Left lung (tissue), 10 donors: ENCODE measurements around the gene RAP2A. TPM values are rescaled to one million over a fixed set of nuclear protein-coding genes. Genes with fewer than 3 reads are reported as not detected.

ENCODE experiments used
- ATAC-seq: fragments of 200-7000 bp; cut with Tn5 transposase; one replicate; pipeline ENCODE4 v1.9.1; 2020; ENCODE audit warnings: moderate library complexity
- DNase-seq, 4 donors: peaks; one replicate each; pipeline ENCODE4 v3.0.0-alpha.2; 2013 to 2020
- H3K27ac ChIP-seq, 2 donors: fragments of 200-600 bp; sonication (generic) in 1 of 2; one replicate each; pipeline versions ENCODE4 v1.5.0 to v1.8.0; 2020 to 2021
- H3K27me3 ChIP-seq, 2 donors: fragments of 200-600 bp; sonication (generic) in 1 of 2; one replicate each; pipeline versions ENCODE4 v1.5.0 to v1.8.0; 2020 to 2021
- H3K36me3 ChIP-seq, 2 donors: fragments of 200-600 bp; sonication (generic) in 1 of 2; one replicate each; pipeline versions ENCODE4 v1.5.0 to v1.8.0; 2020 to 2021
- H3K4me1 ChIP-seq, 2 donors: fragments of 200-600 bp; one replicate each; pipeline ENCODE4 v1.8.0; 2021
- H3K4me3 ChIP-seq, 2 donors: fragments of 200-600 bp; sonication (generic) in 1 of 2; one replicate each; pipeline versions ENCODE4 v1.5.0 to v1.8.0; 2020 to 2021; ENCODE audit warnings: mild to moderate bottlenecking in 1 of 2
- H3K9me3 ChIP-seq, 2 donors: fragments of 200-600 bp; sonication (generic) in 1 of 2; one replicate each; pipeline versions ENCODE4 v1.5.0 to v1.8.0; 2020 to 2021
- intact Hi-C, 2 donors: fragments of 100-400 bp; cut with DNase I; formaldehyde crosslinking; loops; one replicate each; pipeline versions ENCODE4 v1.11.2 to v1.14.2; 2022
- polyA plus RNA-seq, 6 donors: library from polyadenylated mRNA; unstranded; fragments of 120-200 nt; gene quantifications; one replicate each; pipeline ENCODE4 v1.2.1, GENCODE V29; 2013; ENCODE audit not compliant: insufficient read length in 6 of 6
- total RNA-seq, 2 donors: library from RNA; stranded (reverse); fragmentation: NEBNext Ultra II Directional; extraction: Animal tissue kit (Norgen Biotek cat#: 25700); gene quantifications; one replicate each; pipeline ENCODE4 v1.2.1, GENCODE V29; 2021
- TF ChIP-seq, protein P1 (sequence below), 2 donors: fragments of 200-600 bp; sonication (generic) in 1 of 2; IDR thresholded peaks; one replicate each; pipeline versions ENCODE4 v1.5.0 to v1.8.0; 2021; ENCODE audit warnings: antibody characterized with exemption in 2 of 2
- donor health status: DM: no; HTN: yes; CAD: no.
- donor health status: DM: no; HTN: no; CAD: no.

The RAP2A gene
- total and polyA plus RNA-seq, 8 donors, result 44.7 to 53.5 (median 49.1) TPM

GRCh38 chr13:97468331-97468730 lies 34.4 kb downstream of the RAP2A start:
- no peaks in the 10 kb centered on the region for H3K27me3 ChIP-seq
- H3K36me3 ChIP-seq, result peaks cover 0 to 13% of the 10 kb centered on the region in 2 donors
- intact Hi-C loops, result no loop called here
- DNase-seq (peak in 2 of 4 donors; percentile 78 to 84), ATAC-seq (no peak)
- H3K27ac ChIP-seq, result no peak overlapping the region
- TF ChIP-seq, protein P1, sequence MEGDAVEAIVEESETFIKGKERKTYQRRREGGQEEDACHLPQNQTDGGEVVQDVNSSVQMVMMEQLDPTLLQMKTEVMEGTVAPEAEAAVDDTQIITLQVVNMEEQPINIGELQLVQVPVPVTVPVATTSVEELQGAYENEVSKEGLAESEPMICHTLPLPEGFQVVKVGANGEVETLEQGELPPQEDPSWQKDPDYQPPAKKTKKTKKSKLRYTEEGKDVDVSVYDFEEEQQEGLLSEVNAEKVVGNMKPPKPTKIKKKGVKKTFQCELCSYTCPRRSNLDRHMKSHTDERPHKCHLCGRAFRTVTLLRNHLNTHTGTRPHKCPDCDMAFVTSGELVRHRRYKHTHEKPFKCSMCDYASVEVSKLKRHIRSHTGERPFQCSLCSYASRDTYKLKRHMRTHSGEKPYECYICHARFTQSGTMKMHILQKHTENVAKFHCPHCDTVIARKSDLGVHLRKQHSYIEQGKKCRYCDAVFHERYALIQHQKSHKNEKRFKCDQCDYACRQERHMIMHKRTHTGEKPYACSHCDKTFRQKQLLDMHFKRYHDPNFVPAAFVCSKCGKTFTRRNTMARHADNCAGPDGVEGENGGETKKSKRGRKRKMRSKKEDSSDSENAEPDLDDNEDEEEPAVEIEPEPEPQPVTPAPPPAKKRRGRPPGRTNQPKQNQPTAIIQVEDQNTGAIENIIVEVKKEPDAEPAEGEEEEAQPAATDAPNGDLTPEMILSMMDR (IDR thresholded peaks at IDR 0.05), result no peak
- H3K4me1 ChIP-seq, result no peaks in the 10 kb centered on the region
- H3K9me3 ChIP-seq, result no peaks in the 10 kb centered on the region
- H3K4me3 ChIP-seq, result no peak overlapping the region

DNA sequence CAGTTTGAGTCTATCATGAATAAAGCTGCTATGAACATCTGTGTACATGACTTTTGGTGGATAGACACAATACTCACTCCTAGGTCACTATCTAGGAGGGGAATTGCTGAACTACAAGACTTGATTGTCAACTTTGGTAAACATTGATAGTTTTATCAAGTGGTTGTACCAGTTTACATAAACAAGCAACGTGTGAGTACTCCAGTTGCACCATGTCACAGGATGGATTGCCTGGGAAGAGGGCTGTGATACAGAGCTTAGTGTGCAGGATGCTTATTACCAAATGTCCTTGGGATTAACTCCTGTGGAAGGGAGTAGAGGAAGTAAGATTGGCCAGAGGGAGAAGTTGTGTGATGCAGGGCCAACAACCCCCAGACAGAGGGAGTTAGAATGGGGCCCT lies 37.7 kb downstream of the RAP2A start:
- DNase-seq (no peak), ATAC-seq (no peak)
- TF ChIP-seq, protein P1 (IDR thresholded peaks at IDR 0.05), result no peak
- intact Hi-C loops, result no loop called here
- H3K27ac ChIP-seq, result no peak overlapping the region
- H3K27me3 ChIP-seq, result no peaks in the 10 kb centered on the region
- no peaks in the 10 kb centered on the region for H3K4me1 ChIP-seq
- no peak overlapping the region for H3K4me3 ChIP-seq
- no peaks in the 10 kb centered on the region for H3K9me3 ChIP-seq
- H3K36me3 ChIP-seq, result no peaks in the 10 kb centered on the region

DNA sequence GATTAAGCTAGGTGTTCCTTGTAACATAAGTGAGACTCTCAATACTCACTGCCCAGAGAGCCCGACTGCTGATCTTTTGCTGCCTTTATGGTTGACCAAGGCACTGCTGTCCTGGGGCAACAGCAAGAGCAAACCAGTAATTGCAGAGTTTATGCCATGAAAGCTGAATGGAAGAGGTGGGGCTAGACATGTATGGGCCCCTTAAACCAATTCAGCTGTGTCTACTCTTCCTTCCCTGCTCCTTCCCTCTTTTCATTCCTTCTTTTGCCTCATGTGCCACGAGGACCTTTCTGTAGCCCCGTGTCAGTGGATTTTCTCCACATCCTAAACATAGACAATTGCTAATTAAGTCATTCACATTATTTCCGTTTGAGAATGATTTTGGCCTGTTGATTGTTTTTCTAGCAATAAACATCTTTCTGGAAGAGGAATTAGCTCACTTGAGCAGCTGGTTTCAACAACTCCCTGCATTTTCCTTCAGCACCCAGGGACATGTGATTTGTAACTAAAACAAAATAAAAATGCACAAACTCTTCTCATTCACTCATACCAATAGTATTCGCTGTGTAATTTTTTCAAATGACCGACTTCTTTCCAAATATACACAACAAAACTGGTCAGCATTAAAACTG lies 40.5 kb downstream of the RAP2A start:
- no peak overlapping the region for H3K27ac ChIP-seq
- TF ChIP-seq, protein P1 (IDR thresholded peaks at IDR 0.05), result no peak
- ATAC-seq, result no peak
- no peak for DNase-seq
- H3K4me3 ChIP-seq, result no peak overlapping the region
- intact Hi-C loops, result no loop called here
- no peaks in the 10 kb centered on the region for H3K9me3 ChIP-seq
- no peaks in the 10 kb centered on the region for H3K27me3 ChIP-seq
- H3K36me3 ChIP-seq, result no peaks in the 10 kb centered on the region
- no peaks in the 10 kb centered on the region for H3K4me1 ChIP-seq

DNA sequence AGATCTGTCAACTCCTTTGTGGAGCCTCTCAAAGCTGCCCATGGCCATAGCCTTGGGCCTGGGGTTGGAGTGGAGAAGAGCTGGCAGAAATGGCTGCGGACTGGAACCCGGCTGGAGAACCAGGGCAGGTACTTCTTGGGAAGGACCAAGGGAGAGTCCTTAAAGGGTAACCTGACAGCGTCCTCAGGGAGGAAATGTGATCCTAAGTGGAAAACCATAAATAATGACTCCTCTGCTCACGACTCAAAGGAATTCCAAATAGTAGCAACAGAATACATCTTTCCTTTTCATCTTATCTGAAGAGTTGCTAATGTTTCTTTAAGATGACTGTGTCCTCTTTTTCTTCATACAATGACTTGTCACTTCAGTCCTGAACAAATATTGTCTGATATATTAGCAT lies 41.0 kb downstream of the RAP2A start:
- Histone ChIP-seq H3K4me3 (no peak overlapping the region), H3K9me3 (no peaks in the 10 kb centered on the region), H3K36me3 (no peaks in the 10 kb centered on the region), H3K4me1 (no peaks in the 10 kb centered on the region), H3K27me3 (no peaks in the 10 kb centered on the region), H3K27ac (no peak overlapping the region)
- ATAC-seq (no peak), DNase-seq (peak in 1 of 4 donors; percentile 25)
- TF ChIP-seq, protein P1 (IDR thresholded peaks at IDR 0.05), result no peak
- intact Hi-C loops, result no loop called here

DNA sequence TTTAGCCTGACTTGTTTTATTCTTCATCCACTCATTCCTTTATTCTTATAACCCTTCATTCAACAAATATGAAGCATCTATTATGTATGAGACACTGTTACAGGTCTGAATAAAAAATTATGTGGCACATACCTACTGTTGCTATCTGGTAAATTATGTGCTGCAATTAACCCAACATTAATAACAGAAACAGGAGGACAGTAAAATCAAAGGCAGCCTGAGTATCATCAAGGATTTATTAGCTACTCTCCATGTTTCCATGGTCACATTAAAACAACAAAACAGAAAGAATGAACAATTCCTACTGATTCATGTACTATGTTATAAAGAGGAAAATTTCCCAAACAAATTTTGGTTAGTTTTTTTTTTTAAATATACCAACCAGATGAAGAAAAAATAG lies 43.9 kb downstream of the RAP2A start:
- H3K4me1 ChIP-seq, result no peaks in the 10 kb centered on the region
- H3K9me3 ChIP-seq, result no peaks in the 10 kb centered on the region
- no peaks in the 10 kb centered on the region for H3K36me3 ChIP-seq
- intact Hi-C loops, result no loop called here
- no peak overlapping the region for H3K27ac ChIP-seq
- ATAC-seq, result peak; percentile 21
- no peak overlapping the region for H3K4me3 ChIP-seq
- TF ChIP-seq, protein P1 (IDR thresholded peaks at IDR 0.05), result no peak
- DNase-seq, result no peak
- no peaks in the 10 kb centered on the region for H3K27me3 ChIP-seq
